ENCODE measurements around the gene RRP12. TPM values are rescaled to one million over a fixed set of nuclear protein-coding genes. Genes with fewer than 3 reads are reported as not detected.

The RRP12 gene
- total RNA-seq, 1 donor from 2014 or later, result 62.6 TPM

DNA sequence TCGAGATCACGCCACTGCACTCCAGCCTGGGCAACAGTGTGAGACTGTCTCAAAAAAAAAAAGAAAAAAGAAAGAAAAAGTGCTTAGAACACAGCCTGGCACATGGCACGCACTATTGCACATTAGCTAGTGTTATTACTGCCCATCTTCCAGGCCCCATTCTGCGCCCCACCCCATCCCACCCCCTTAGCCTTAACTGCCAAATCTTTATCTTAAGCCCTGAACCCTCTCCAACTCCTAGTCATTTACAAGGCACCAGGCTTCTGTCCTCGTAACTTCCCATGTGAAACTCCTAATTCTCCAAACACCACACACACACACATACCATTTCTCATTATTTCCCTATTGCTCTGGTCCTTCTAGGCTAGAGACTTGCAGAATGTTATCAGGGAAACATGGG, 71.4 kb downstream of the RRP12 start:
- POLR2A ChIA-PET, result interaction anchor here (2.0 kb wide), 1 partner anchor 10 kb away, joined by 6 read pairs; no protein-coding TSS in a partner anchor
- H3K4me3 Mint-ChIP-seq, result no peak overlapping the region
- no peaks in the 10 kb centered on the region for H3K9me3 Mint-ChIP-seq
- H3K27me3 Mint-ChIP-seq, result no peaks in the 10 kb centered on the region
- DNase-seq, result no peak
- CTCF ChIA-PET, result no interaction called here
- H3K27ac Mint-ChIP-seq, result no peak overlapping the region
- TF ChIP-seq, protein P1, sequence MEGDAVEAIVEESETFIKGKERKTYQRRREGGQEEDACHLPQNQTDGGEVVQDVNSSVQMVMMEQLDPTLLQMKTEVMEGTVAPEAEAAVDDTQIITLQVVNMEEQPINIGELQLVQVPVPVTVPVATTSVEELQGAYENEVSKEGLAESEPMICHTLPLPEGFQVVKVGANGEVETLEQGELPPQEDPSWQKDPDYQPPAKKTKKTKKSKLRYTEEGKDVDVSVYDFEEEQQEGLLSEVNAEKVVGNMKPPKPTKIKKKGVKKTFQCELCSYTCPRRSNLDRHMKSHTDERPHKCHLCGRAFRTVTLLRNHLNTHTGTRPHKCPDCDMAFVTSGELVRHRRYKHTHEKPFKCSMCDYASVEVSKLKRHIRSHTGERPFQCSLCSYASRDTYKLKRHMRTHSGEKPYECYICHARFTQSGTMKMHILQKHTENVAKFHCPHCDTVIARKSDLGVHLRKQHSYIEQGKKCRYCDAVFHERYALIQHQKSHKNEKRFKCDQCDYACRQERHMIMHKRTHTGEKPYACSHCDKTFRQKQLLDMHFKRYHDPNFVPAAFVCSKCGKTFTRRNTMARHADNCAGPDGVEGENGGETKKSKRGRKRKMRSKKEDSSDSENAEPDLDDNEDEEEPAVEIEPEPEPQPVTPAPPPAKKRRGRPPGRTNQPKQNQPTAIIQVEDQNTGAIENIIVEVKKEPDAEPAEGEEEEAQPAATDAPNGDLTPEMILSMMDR (IDR thresholded peaks at IDR 0.05), result no peak
- peaks cover 35% of the 10 kb centered on the region for H3K4me1 Mint-ChIP-seq
- intact Hi-C loops (cut with micrococcal nuclease), result loop anchor here (5.0 kb wide), 2 partner anchors 38 to 132 kb away; no protein-coding TSS in a partner anchor
- ATAC-seq (ENCODE audit: low read depth), result no peak
- peaks cover 30% of the 10 kb centered on the region for H3K36me3 Mint-ChIP-seq (ENCODE audit: low read depth)

DNA sequence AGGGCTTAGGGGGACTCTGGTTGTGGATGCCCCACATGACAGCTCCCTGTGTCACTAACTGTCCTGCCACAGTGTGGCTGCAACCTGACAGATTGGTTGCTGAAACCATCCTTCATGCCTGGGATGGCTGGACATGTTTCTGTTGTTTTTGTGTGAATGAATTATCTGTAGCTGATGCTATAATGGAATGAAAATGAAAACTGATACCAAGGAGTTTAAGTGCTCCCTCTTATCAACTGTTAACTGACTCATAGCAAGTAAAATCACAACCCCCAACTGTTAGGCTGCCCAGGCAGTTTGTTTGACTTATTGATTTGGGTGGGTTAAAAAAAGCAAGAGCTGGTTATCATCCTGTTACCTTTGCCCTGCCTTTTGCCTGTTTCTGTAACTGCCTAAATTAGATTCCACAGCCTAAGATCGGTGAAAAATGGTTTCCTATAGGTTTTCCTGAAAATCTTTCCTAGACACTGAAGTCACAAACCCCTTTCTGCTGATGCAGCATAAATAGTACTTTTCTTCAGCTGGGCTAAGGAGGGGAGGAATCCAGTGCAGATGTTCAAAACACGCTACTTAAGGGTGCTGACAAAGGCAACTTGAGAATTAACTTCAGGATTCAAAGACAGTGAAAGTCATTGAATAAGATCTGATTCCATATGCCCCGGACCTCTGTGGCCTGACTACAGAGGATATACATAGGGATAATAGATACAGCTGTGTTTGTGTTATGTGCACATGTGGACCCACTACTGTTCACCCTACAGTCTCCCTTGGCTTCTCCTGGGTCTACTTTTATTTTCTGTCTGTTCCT, 72.3 kb downstream of the RRP12 start:
- Mint-ChIP-seq H3K36me3 (ENCODE audit: low read depth) (peaks cover 30% of the 10 kb centered on the region), H3K27me3 (no peaks in the 10 kb centered on the region), H3K27ac (no peak overlapping the region), H3K9me3 (no peaks in the 10 kb centered on the region), H3K4me1 (peaks cover 35% of the 10 kb centered on the region), H3K4me3 (no peak overlapping the region)
- POLR2A ChIA-PET, result interaction anchor here (2.0 kb wide), 1 partner anchor 9 kb away, joined by 6 read pairs; no protein-coding TSS in a partner anchor
- intact Hi-C loops (cut with micrococcal nuclease), result no loop called here
- CTCF ChIA-PET, result interaction anchor here (0.6 kb wide), 1 partner anchor 50 kb away, joined by 3 read pairs; no protein-coding TSS in a partner anchor
- TF ChIP-seq, protein P1 (IDR thresholded peaks at IDR 0.05), result no peak
- no peak for ATAC-seq (ENCODE audit: low read depth)
- DNase-seq, result no peak

DNA sequence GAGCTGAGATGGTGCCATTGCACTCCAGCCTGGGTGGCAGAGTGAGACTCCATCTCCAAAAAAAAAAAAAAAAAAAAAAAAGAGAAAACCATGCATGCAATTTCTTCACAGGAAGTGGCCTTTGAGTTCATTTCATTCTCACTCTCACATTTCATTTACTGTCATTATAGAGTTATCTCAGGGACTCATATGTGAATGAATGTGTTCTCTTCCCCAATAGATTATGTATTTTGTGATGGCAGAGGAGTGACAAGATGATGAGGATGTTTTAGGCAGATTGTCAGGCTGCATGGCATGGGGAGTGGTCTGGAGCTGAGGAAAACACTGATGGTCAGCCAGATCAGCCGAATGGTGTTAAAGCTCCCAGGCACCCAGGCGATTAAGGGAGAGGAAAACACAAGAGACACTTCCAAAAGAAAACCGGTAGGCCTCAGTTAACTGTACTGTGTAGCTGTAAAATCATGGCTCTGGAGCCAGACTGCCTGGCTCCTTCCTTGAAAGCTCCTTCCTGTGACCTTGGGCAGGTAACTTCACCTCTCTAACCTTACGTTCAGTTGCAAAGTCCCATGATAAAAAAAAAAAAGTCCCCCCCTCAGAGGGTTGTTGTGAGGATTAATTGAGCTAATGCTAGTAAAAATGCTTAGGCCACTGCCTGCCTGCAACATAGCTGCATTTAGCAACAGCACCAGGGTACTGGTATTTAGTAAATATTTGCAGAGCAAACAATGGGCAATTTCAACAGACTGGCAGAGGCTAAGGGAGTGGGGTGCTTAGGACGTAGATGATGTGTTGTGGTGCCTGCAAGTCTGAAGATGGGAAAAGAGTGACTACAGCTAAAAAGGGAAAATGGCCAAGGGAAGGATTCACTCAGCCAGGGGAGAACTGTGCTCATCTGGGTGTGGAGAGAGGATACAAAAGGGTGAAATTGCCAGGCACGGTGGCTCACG, 73.5 kb downstream of the RRP12 start:
- Mint-ChIP-seq H3K4me1 (peaks cover 24% of the 10 kb centered on the region), H3K27ac (no peak overlapping the region), H3K27me3 (no peaks in the 10 kb centered on the region), H3K9me3 (no peaks in the 10 kb centered on the region), H3K36me3 (ENCODE audit: low read depth) (peaks cover 26% of the 10 kb centered on the region), H3K4me3 (no peak overlapping the region)
- DNase-seq (no peak), ATAC-seq (ENCODE audit: low read depth) (no peak)
- intact Hi-C loops (cut with micrococcal nuclease), result no loop called here
- ChIA-PET CTCF (interaction anchor here (0.6 kb wide), 1 partner anchor 49 kb away, joined by 3 read pairs; no protein-coding TSS in a partner anchor), POLR2A (no interaction called here)
- TF ChIP-seq, protein P1 (IDR thresholded peaks at IDR 0.05), result no peak

DNA sequence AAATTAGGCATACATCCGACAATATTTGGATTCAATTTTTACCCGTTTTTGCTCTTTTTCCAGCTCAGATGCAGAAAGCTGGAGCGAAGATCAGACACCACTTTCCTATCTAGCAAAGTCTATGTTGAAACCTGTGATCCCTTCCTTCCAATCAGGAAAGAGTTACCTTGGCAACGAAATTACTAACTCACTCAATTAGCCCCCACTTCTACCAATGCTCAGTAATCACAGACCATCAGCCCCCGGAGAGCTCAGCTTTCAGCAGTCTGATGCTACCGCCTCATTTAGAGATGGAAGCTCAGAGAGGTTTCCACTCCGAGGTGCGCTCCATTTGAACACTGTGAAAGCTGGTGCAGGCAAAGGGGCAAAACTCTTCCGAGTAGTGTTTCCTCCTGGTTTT, 75.4 kb downstream of the RRP12 start:
- peaks cover 22% of the 10 kb centered on the region for H3K36me3 Mint-ChIP-seq (ENCODE audit: low read depth)

More for the DNA sequence above, 75.4 kb downstream of the RRP12 start:
- H3K27ac Mint-ChIP-seq, result no peak overlapping the region
- no peak for ATAC-seq (ENCODE audit: low read depth)
- H3K4me1 Mint-ChIP-seq, result peaks cover 23% of the 10 kb centered on the region
- intact Hi-C loops (cut with micrococcal nuclease), result no loop called here
- no peak for DNase-seq
- no peak overlapping the region for H3K4me3 Mint-ChIP-seq
- no peaks in the 10 kb centered on the region for H3K9me3 Mint-ChIP-seq
- CTCF ChIA-PET, result no interaction called here
- POLR2A ChIA-PET, result no interaction called here
- TF ChIP-seq, protein P1 (IDR thresholded peaks at IDR 0.05), result no peak
- H3K27me3 Mint-ChIP-seq, result no peaks in the 10 kb centered on the region

All from activated B cell treated with CpG ODN at 0.5 μM for 24 hours (primary cell).